Naive thymus-derived CD4-positive, alpha-beta T cell (primary cell): ENCODE results near the gene SPATA31D4. TPM values are rescaled to one million over a fixed set of nuclear protein-coding genes. Genes with fewer than 3 reads are reported as not detected.
"Not testable (repeated sequence)": the region's sequence is repeated elsewhere in the genome, so short reads cannot be mapped to it uniquely, and the experiment has no call there.

ENCODE experiments used
- ATAC-seq: fragments of 150-1000 bp; cut with Tn5 transposase; 2 replicates; pipeline ENCODE4 v1.10.0; 2021; ENCODE audit warnings: mild to moderate bottlenecking, moderate library complexity
- CTCF ChIA-PET: fragments of 350-600 bp; sonication (Branson Sonifier 250); formaldehyde crosslinking; loops from one replicate; lab custom pipeline; 2021; ENCODE audit warnings: antibody characterized with exemption; lab: Charles Lee
- POLR2A ChIA-PET: fragments of 350-600 bp; sonication (Branson Sonifier 250); formaldehyde crosslinking; loops from one replicate; lab custom pipeline; 2021; ENCODE audit warnings: antibody characterized with exemption, inconsistent platforms; lab: Charles Lee
- DNase-seq, 9 donors: peaks; one replicate each; pipeline versions ENCODE4 v3.0.0 to v3.0.0-alpha.2; 2020 to 2022; ENCODE audit warnings: mixed read lengths in 1 of 9
- H3K27ac ChIP-seq: one replicate; pipeline ENCODE4 v1.7.0; 2013; ENCODE audit warnings: mild to moderate bottlenecking, low read depth, low read length, moderate library complexity
- H3K27me3 ChIP-seq, 2 donors: one replicate each; pipeline ENCODE4 v1.7.0; 2013; ENCODE audit warnings: low read length in 2 of 2, mild to moderate bottlenecking in 2 of 2, moderate library complexity in 2 of 2; ENCODE audit not compliant: control insufficient read depth in 2 of 2, insufficient read depth in 2 of 2
- H3K36me3 ChIP-seq, 3 experiments: 1 replicate in 2 of 3; 2 replicates in 1 of 3; pipeline ENCODE4 v1.7.0; 2013; ENCODE audit warnings: low read length in 3 of 3, mild to moderate bottlenecking in 3 of 3, moderate library complexity in 1 of 3; ENCODE audit not compliant: insufficient read depth in 3 of 3, control insufficient read depth in 2 of 3
- H3K4me1 ChIP-seq, 2 donors: one replicate each; pipeline ENCODE4 v1.7.0; 2013; ENCODE audit warnings: low read length in 2 of 2, mild to moderate bottlenecking in 2 of 2, moderate library complexity in 1 of 2; ENCODE audit not compliant: control insufficient read depth in 2 of 2, insufficient read depth in 2 of 2
- H3K4me3 ChIP-seq: 2 replicates; pipeline ENCODE4 v1.7.0; 2013; ENCODE audit warnings: mild to moderate bottlenecking, low read length
- H3K9me3 ChIP-seq, 3 experiments: 1 replicate in 2 of 3; 2 replicates in 1 of 3; pipeline ENCODE4 v1.7.0; 2013; ENCODE audit warnings: low read length in 3 of 3; ENCODE audit not compliant: control insufficient read depth in 2 of 3
- H3K27ac Mint-ChIP-seq, 9 donors: one replicate each; pipeline ENCODE4 v1.8.0; 2020 to 2022; ENCODE audit warnings: mixed read lengths in 9 of 9, mild to moderate bottlenecking in 8 of 9, moderate library complexity in 5 of 9, inconsistent platforms in 2 of 9
- H3K27me3 Mint-ChIP-seq, 5 donors: one replicate each; pipeline ENCODE4 v1.8.0; 2021 to 2022; ENCODE audit warnings: mixed read lengths in 5 of 5, mild to moderate bottlenecking in 1 of 5
- H3K36me3 Mint-ChIP-seq, 5 donors: one replicate each; pipeline ENCODE4 v1.8.0; 2020 to 2022; ENCODE audit warnings: mixed read lengths in 5 of 5, mild to moderate bottlenecking in 3 of 5, inconsistent platforms in 1 of 5
- H3K4me1 Mint-ChIP-seq, 7 donors: one replicate each; pipeline ENCODE4 v1.8.0; 2020 to 2022; ENCODE audit warnings: mixed read lengths in 7 of 7, mild to moderate bottlenecking in 3 of 7, inconsistent platforms in 1 of 7
- H3K4me3 Mint-ChIP-seq, 10 donors: one replicate each; pipeline ENCODE4 v1.8.0; 2020 to 2022; ENCODE audit warnings: mild to moderate bottlenecking in 10 of 10, mixed read lengths in 10 of 10, moderate library complexity in 6 of 10, inconsistent platforms in 2 of 10
- H3K9me3 Mint-ChIP-seq, 11 donors: one replicate each; pipeline ENCODE4 v1.8.0; 2020 to 2022; ENCODE audit warnings: mixed read lengths in 11 of 11, mild to moderate bottlenecking in 4 of 11, inconsistent platforms in 1 of 11, moderate library complexity in 1 of 11
- intact Hi-C, 2 donors: fragments of 100-400 bp; cut with micrococcal nuclease; formaldehyde crosslinking; loops; one replicate each; pipeline ENCODE4 v1.15.1; 2023
- polyA plus RNA-seq, 2 donors: library from polyadenylated mRNA; unstranded; fragments of 300-500 nt; fragmentation: Illumina TruSeq; gene quantifications; one replicate each; pipeline ENCODE4 v1.2.3, GENCODE V29; 2021
- total RNA-seq, 6 experiments: library from RNA in 5 of 6; stranded (reverse) in 5 of 6; gene quantifications; 1 replicate in 5 of 6; 2 replicates in 1 of 6; pipeline ENCODE4 v1.2.3 and lab custom pipeline; 2021 to 2026

Gene SPATA31D4
- total RNA-seq (not detected), polyA plus RNA-seq (not detected), total RNA-seq (lab: John Stamatoyannopoulos, UW) (not detected)

GRCh38 chr9:81928305-81928704, at the start of gene SPATA31D4:
Gene SPATA31D4 (plus strand): TSS chr9:81928428. CDS start chr9:81928514, 86 bp downstream.
- H3K36me3 Mint-ChIP-seq, H3K4me1 ChIP-seq, H3K27ac ChIP-seq, H3K4me1 Mint-ChIP-seq, ATAC-seq, H3K27me3 Mint-ChIP-seq, intact Hi-C loops, H3K27ac Mint-ChIP-seq, H3K4me3 Mint-ChIP-seq, H3K9me3 Mint-ChIP-seq, H3K36me3 ChIP-seq, H3K27me3 ChIP-seq, CTCF ChIA-PET, POLR2A ChIA-PET, H3K9me3 ChIP-seq, H3K4me3 ChIP-seq, DNase-seq: not testable (repeated sequence)

GRCh38 chr9:81878530-81878929, 49.7 kb upstream of the SPATA31D4 start:
- DNase-seq (no peak), ATAC-seq (no peak)
- ChIA-PET CTCF (no interaction called here), POLR2A (no interaction called here)
- Mint-ChIP-seq H3K27ac (no peak overlapping the region), H3K9me3 (peaks cover 0 to 4% (median 0%) of the 10 kb centered on the region in 11 donors), H3K4me3 (no peak overlapping the region), H3K4me1 (no peaks in the 10 kb centered on the region), H3K36me3 (no peaks in the 10 kb centered on the region), H3K27me3 (no peaks in the 10 kb centered on the region)
- Histone ChIP-seq H3K9me3 (no peaks in the 10 kb centered on the region), H3K4me3 (no peak overlapping the region), H3K4me1 (no peaks in the 10 kb centered on the region), H3K36me3 (no peaks in the 10 kb centered on the region), H3K27ac (no peak overlapping the region), H3K27me3 (no peaks in the 10 kb centered on the region)
- intact Hi-C loops, result no loop called here

- Histone ChIP-seq H3K4me3 (no peak overlapping the region), H3K9me3 (no peaks in the 10 kb centered on the region), H3K27me3 (no peaks in the 10 kb centered on the region), H3K27ac (no peak overlapping the region), H3K36me3 (no peaks in the 10 kb centered on the region), H3K4me1 (no peaks in the 10 kb centered on the region)
- ChIA-PET POLR2A (no interaction called here), CTCF (no interaction called here)
- no peaks in the 10 kb centered on the region for H3K36me3 Mint-ChIP-seq
- no peaks in the 10 kb centered on the region for H3K4me1 Mint-ChIP-seq
- peaks cover 0 to 5% (median 0%) of the 10 kb centered on the region in 5 donors for H3K27me3 Mint-ChIP-seq
- intact Hi-C loops, result no loop called here
- ATAC-seq, result no peak
- peaks cover 0 to 4% (median 0%) of the 10 kb centered on the region in 11 donors for H3K9me3 Mint-ChIP-seq
- no peak for DNase-seq
- no peak overlapping the region for H3K4me3 Mint-ChIP-seq
- H3K27ac Mint-ChIP-seq, result no peak overlapping the region
Measured at GRCh38 chr9:81879501-81879916, 48.7 kb upstream of the SPATA31D4 start.

GRCh38 chr9:81885602-81886001, 42.6 kb upstream of the SPATA31D4 start:
- intact Hi-C loops, result no loop called here
- DNase-seq (no peak), ATAC-seq (no peak)
- Mint-ChIP-seq H3K4me1 (no peaks in the 10 kb centered on the region), H3K27me3 (peaks cover 0 to 9% (median 0%) of the 10 kb centered on the region in 5 donors), H3K4me3 (no peak overlapping the region), H3K27ac (no peak overlapping the region), H3K36me3 (no peaks in the 10 kb centered on the region), H3K9me3 (no peaks in the 10 kb centered on the region)
- Histone ChIP-seq H3K4me3 (no peak overlapping the region), H3K9me3 (no peaks in the 10 kb centered on the region), H3K27ac (no peak overlapping the region), H3K36me3 (no peaks in the 10 kb centered on the region), H3K4me1 (no peaks in the 10 kb centered on the region), H3K27me3 (no peaks in the 10 kb centered on the region)
- ChIA-PET POLR2A (no interaction called here), CTCF (no interaction called here)

GRCh38 chr9:81886665-81887064, 41.6 kb upstream of the SPATA31D4 start:
- Histone ChIP-seq H3K9me3 (no peaks in the 10 kb centered on the region), H3K4me1 (no peaks in the 10 kb centered on the region), H3K27ac (no peak overlapping the region), H3K27me3 (no peaks in the 10 kb centered on the region), H3K4me3 (no peak overlapping the region), H3K36me3 (no peaks in the 10 kb centered on the region)
- Mint-ChIP-seq H3K4me1 (no peaks in the 10 kb centered on the region), H3K27ac (no peak overlapping the region), H3K4me3 (no peak overlapping the region), H3K36me3 (no peaks in the 10 kb centered on the region), H3K9me3 (no peaks in the 10 kb centered on the region), H3K27me3 (peaks cover 0 to 9% (median 0%) of the 10 kb centered on the region in 5 donors)
- CTCF ChIA-PET, result interaction anchor here (0.6 kb wide), 1 partner anchor 345 kb away, joined by 3 read pairs; no protein-coding TSS in a partner anchor
- intact Hi-C loops, result no loop called here
- POLR2A ChIA-PET, result no interaction called here
- ATAC-seq (no peak), DNase-seq (no peak)

GRCh38 chr9:81890104-81890503, 38.1 kb upstream of the SPATA31D4 start:
- no peaks in the 10 kb centered on the region for H3K27me3 ChIP-seq
- POLR2A ChIA-PET, result no interaction called here
- no peaks in the 10 kb centered on the region for H3K4me1 Mint-ChIP-seq
- CTCF ChIA-PET, result no interaction called here
- H3K4me1 ChIP-seq, result no peaks in the 10 kb centered on the region
- H3K4me3 Mint-ChIP-seq, result no peak overlapping the region
- no peak overlapping the region for H3K4me3 ChIP-seq
- H3K36me3 ChIP-seq, result no peaks in the 10 kb centered on the region
- no peak overlapping the region for H3K27ac Mint-ChIP-seq
- H3K9me3 ChIP-seq, result no peaks in the 10 kb centered on the region
- intact Hi-C loops, result no loop called here
- H3K36me3 Mint-ChIP-seq, result no peaks in the 10 kb centered on the region
- no peak for DNase-seq
- H3K27me3 Mint-ChIP-seq, result peaks cover 0 to 5% (median 0%) of the 10 kb centered on the region in 5 donors
- no peak overlapping the region for H3K27ac ChIP-seq
- peaks cover 0 to 2% (median 0%) of the 10 kb centered on the region in 11 donors for H3K9me3 Mint-ChIP-seq
- ATAC-seq, result no peak

- Histone ChIP-seq H3K4me3 (no peak overlapping the region), H3K27ac (no peak overlapping the region), H3K4me1 (no peaks in the 10 kb centered on the region), H3K27me3 (no peaks in the 10 kb centered on the region), H3K36me3 (no peaks in the 10 kb centered on the region), H3K9me3 (no peaks in the 10 kb centered on the region)
- H3K9me3 Mint-ChIP-seq, result peaks cover 0 to 4% (median 0%) of the 10 kb centered on the region in 11 donors
- POLR2A ChIA-PET, result no interaction called here
- intact Hi-C loops, result no loop called here
- H3K4me1 Mint-ChIP-seq, result no peaks in the 10 kb centered on the region
- CTCF ChIA-PET, result no interaction called here
- H3K36me3 Mint-ChIP-seq, result no peaks in the 10 kb centered on the region
- no peak for ATAC-seq
- no peak overlapping the region for H3K4me3 Mint-ChIP-seq
- DNase-seq, result no peak
- no peak overlapping the region for H3K27ac Mint-ChIP-seq
- H3K27me3 Mint-ChIP-seq, result peaks cover 0 to 5% (median 0%) of the 10 kb centered on the region in 5 donors
Measured at GRCh38 chr9:81892440-81892839, 35.8 kb upstream of the SPATA31D4 start.
